GM19452 (cell line): Measurements from ENCODE around the gene CABP2.
"Not testable (repeated sequence)": the region's sequence is repeated elsewhere in the genome, so short reads cannot be mapped to it uniquely, and the experiment has no call there.

ENCODE experiments used
- ATAC-seq: cut with Tn5 transposase; IDR thresholded peaks from one replicate; pipeline ENCODE4 v1.9.1; 2021; ENCODE audit not compliant: unreplicated experiment

CABP2 gene

GRCh38 chr11:67522844-67523555 is at the start of gene CABP2:
Gene CABP2 (minus strand): TSS chr11:67523446. CDS start chr11:67523326, 120 bp downstream.
- no peak for ATAC-seq

- no peak for ATAC-seq
Measured at GRCh38 chr11:67572747-67573419, 49.6 kb upstream of the CABP2 start.

GRCh38 chr11:67572305-67572704 is 49.1 kb upstream of the CABP2 start:
- ATAC-seq, result no peak

- ATAC-seq, result no peak
Measured at GRCh38 chr11:67571443-67571842, 48.2 kb upstream of the CABP2 start.

GRCh38 chr11:67564230-67564629 is 41.0 kb upstream of the CABP2 start:
- ATAC-seq, result no peak

- ATAC-seq, result not testable (repeated sequence)
Measured at GRCh38 chr11:67563705-67564114, 40.5 kb upstream of the CABP2 start.

- no peak for ATAC-seq
Measured at GRCh38 chr11:67562963-67563704, 39.9 kb upstream of the CABP2 start.

- peak; percentile 62 for ATAC-seq
Measured at GRCh38 chr11:67561971-67562619, 38.8 kb upstream of the CABP2 start.

GRCh38 chr11:67558084-67558772 is 35.0 kb upstream of the CABP2 start:
- no peak for ATAC-seq

GRCh38 chr11:67556244-67556643 is 33.0 kb upstream of the CABP2 start:
- no peak for ATAC-seq

GRCh38 chr11:67551697-67552096 is 28.5 kb upstream of the CABP2 start:
- not testable (repeated sequence) for ATAC-seq

GRCh38 chr11:67551127-67551526 is 27.9 kb upstream of the CABP2 start:
- ATAC-seq, result no peak

- ATAC-seq, result no peak
Measured at GRCh38 chr11:67548555-67549110, 25.4 kb upstream of the CABP2 start.

GRCh38 chr11:67548112-67548511 is 24.9 kb upstream of the CABP2 start:
- ATAC-seq, result not testable (repeated sequence)

GRCh38 chr11:67545280-67545679 is 22.0 kb upstream of the CABP2 start:
- ATAC-seq, result no peak

GRCh38 chr11:67544616-67545242 is 21.5 kb upstream of the CABP2 start:
- ATAC-seq, result no peak

GRCh38 chr11:67543585-67543984 is 20.3 kb upstream of the CABP2 start:
- no peak for ATAC-seq

GRCh38 chr11:67542971-67543370 is 19.7 kb upstream of the CABP2 start:
- no peak for ATAC-seq

- ATAC-seq, result no peak
Measured at GRCh38 chr11:67542169-67542568, 18.9 kb upstream of the CABP2 start.

- ATAC-seq, result no peak
Measured at GRCh38 chr11:67541198-67541597, 18.0 kb upstream of the CABP2 start.
